ENCODE results near the gene MYL5.
"Not testable (repeated sequence)": the region's sequence is repeated elsewhere in the genome, so short reads cannot be mapped to it uniquely, and the experiment has no call there.

The MYL5 gene

DNA sequence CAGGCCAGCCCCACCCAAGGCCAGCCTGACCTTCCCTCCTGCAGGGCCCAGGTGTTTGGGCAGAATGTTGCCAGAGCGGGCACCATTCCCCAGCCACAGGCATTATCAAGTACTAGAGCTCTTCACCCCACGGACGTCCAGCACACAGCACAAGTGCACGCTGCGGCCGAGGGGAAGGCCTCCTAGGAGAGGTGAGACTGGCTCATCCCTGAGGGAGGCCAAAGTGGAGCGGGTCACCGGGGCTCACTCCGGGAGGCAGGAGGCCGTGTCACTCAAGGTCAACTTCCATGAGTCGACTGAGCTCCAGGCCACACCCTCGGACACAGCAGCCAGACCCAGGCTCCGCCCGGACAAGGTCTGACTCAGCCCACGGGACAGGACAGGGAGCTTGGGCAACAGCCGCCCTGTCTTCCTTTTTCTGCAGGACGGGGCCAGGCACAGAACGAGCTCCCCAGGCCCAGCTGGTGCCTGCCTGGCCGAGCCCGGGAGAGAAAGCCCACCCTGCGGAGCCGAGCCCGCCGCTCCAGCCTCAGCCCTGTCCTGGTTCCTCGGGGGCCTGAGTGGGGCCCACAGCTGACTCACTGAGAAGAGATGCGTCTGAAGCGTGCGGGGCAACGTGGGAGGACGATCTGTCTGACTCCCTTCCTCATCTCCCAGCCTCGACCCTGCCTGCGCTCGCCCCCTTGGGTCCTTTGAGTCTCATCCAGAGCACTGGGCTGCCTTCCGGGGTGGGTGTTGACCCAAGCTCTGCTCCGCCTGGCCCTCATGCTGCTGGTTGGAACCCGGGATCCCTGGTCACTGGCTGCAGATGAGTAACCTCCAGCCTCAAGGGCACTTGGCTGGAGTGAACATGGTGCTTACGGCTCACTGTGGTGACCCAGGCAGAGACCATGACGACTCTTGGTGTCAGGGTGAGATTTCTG is 13.0 kb downstream of the MYL5 start:
- DNase-seq: peak; percentile 61

GRCh38 chr4:687971-688853 is 13.9 kb downstream of the MYL5 start:
- no peak for DNase-seq

GRCh38 chr4:688854-689681 is 14.7 kb downstream of the MYL5 start, which contains the start of gene SLC49A3:
Gene SLC49A3 (minus strand): TSS chr4:689151. CDS start chr4:689127, 24 bp downstream.
- no peak for DNase-seq

GRCh38 chr4:689723-690122 is 15.4 kb downstream of the MYL5 start:
- DNase-seq: no peak

GRCh38 chr4:692771-693554 is 18.6 kb downstream of the MYL5 start:
- no peak for DNase-seq

GRCh38 chr4:694341-694940 is 20.1 kb downstream of the MYL5 start:
- DNase-seq: not testable (repeated sequence)

- no peak for DNase-seq
Measured at GRCh38 chr4:699816-700580, 25.7 kb downstream of the MYL5 start.

DNA sequence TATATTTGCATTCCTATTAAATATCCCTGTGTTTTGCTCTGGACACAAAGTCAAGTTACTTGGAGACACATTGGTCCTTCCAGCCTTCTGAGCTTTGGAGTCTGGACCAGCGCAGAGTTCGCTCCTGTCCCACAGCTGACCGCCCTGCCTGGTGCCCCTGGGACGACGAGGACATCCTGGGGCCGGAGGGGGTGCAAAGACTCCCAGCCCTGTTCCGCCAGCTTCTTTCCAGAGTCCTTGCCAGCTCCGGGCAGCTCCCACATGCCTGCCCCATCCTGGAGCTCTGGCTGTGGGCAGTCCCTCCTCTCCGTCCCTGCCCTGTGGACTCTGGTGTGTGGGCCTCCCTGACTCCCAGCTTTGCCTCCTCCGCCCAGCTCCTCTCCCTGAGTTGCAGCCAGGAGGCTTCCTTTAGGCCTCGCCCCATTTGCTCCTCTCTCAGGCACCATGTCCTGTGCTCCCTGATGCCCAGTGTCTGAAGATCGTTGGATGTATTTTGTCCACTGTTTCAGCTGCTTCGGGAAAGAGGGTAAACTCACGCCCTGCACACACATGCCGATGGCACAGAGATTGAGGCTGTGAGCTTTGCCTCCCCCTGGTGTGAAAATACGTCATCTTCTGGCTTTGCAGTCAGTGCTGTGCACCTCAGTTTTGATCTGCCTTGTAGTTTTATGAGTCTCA is 26.4 kb downstream of the MYL5 start:
- no peak for DNase-seq

DNA sequence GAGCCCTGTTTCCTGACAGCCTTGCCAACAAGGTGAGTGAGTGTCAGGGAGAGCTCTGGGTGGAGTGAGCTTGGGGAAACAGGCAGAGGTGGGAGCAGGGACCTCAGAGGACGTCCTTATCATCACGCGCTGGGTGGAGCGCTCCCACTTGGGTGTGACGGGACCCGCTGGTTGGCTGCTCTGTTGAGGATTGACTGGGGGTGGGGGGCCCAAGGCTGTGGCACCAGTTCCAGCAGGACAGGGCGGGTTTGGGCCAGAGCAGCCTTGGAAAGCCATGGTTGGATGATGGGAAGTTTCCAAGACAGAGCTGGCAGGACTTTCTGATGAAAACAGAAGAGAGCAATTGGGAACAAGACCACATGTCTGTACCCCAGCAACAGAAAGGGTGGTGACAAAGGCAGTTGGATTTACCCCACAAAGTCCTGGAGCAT is 28.3 kb downstream of the MYL5 start:
- DNase-seq: no peak

DNA sequence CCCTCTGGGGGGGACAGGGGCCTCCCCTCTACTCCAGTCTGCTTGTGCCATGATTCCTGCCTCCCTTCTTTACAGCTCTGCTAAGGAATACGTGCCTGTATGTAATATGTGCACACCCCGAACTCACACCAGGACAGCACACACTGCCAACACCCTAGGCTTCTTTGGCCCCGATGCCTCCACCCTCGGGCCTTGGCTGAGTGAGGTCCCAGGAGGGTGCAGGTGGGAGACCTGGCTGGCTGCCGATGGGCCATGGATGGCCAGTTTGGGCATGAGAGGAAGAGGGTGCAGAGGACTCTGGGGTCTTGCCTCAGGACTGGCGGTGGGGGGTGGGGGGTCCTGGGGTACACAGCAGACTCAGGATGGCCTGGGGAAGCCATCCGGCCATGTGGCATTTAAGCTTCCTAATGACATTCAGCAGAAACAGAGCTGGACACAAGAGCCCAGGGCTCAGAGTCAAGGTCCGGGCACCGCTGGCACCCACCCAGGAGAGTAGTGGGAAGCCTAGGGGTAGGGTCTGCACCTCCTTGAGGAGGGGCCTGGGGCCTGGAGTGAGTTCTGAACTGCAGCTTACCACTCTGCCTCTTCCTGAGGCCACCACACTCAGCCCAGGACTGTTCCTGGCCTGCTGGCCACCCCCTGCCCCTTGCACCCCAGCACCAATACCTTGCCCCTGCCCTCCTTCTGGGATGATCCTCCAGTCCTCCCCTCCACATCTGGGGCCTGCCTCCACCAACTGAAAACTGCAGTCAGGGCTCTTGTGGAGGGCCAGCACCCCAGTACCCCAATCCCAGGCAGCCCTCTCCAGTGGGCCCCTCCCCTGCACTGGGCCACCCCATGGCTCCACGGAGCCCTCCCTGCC is 29.2 kb downstream of the MYL5 start:
- no peak for DNase-seq

- no peak for DNase-seq
Measured at GRCh38 chr4:704198-704891, 30.0 kb downstream of the MYL5 start.

GRCh38 chr4:704971-705277 is 30.6 kb downstream of the MYL5 start:
- DNase-seq: no peak

- DNase-seq: peak; percentile 94
Measured at GRCh38 chr4:705278-706082, 31.1 kb downstream of the MYL5 start, which contains the start of gene PCGF3. Gene PCGF3 (plus strand): TSS chr4:705832. CDS start chr4:733681, 27,849 bp downstream.

- DNase-seq: not testable (repeated sequence)
Measured at GRCh38 chr4:706083-706633, 31.8 kb downstream of the MYL5 start.

- DNase-seq: no peak
Measured at GRCh38 chr4:706834-707598, 32.7 kb downstream of the MYL5 start.

GRCh38 chr4:707929-708630 is 33.7 kb downstream of the MYL5 start:
- DNase-seq: no peak

Measured in fibroblast of upper back skin (primary cell).